Measurements from ENCODE around the gene PAX8.

PAX8 gene

GRCh38 chr2:113235347-113236226 is 43.1 kb downstream of the PAX8 start:
- DNase-seq = peak; percentile 84

GRCh38 chr2:113234721-113235346 is 43.9 kb downstream of the PAX8 start:
- no peak for DNase-seq

- no peak for DNase-seq
Observed at GRCh38 chr2:113233593-113234550, 44.8 kb downstream of the PAX8 start.

- no peak for DNase-seq
Observed at GRCh38 chr2:113232740-113233139, 46.0 kb downstream of the PAX8 start.

- no peak for DNase-seq
Observed at GRCh38 chr2:113232123-113232522, 46.6 kb downstream of the PAX8 start.

GRCh38 chr2:113231064-113231463 is 47.7 kb downstream of the PAX8 start:
- no peak for DNase-seq

DNA sequence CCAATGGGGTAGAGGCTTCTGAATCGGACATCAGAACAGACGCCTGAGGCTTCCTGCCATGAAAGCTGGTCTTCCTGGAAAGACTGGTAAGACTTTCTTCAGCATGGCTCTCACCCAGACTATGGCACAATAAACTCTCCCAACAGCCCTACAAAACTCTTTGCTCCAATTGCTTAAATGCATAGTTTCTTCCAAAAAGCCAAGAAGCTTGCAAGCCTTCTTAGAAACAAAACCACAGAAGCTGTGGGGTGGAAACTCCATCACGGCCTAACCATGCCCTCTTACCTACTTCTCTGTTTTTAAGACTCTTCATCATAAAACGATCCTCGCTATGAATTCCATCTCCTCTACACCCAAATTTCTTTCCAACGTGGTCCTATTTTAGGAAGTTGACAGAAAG is 48.2 kb downstream of the PAX8 start:
- DNase-seq = no peak

GRCh38 chr2:113229795-113230194 is 48.9 kb downstream of the PAX8 start:
- DNase-seq = no peak

DNA sequence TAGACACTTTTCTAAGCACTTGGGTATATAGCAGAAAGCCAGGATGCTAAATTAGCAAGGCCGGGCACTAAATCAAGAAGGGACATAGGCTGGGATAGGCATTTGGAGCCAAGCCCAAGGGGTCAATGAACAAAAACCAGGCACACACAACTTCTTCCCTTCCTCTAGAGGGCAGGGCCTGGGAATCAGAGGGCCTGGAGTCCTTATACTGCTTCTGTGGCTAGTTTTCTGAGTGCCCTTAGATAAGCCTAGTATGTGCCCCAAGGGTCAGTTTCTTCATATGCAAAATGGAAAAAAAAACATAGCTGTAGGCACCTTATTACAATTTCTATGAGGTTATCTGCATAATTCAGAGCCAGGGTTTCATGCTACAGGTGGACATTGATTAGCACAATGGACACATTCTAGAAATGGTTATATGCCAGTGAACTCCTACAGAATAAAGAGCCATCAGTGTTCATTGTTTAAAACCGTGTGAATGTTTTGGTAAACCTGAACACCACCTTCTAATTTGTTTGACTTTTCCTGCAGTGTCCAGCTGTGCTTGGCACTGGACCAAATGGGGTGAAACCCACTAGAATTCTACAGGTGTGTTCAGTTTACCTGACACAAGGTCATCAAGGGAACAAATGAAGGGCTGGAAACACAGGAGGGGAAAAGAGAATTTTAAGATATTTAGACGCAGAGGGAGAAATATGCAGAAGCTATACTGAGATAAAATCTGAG is 49.6 kb downstream of the PAX8 start:
- no peak for DNase-seq

DNA sequence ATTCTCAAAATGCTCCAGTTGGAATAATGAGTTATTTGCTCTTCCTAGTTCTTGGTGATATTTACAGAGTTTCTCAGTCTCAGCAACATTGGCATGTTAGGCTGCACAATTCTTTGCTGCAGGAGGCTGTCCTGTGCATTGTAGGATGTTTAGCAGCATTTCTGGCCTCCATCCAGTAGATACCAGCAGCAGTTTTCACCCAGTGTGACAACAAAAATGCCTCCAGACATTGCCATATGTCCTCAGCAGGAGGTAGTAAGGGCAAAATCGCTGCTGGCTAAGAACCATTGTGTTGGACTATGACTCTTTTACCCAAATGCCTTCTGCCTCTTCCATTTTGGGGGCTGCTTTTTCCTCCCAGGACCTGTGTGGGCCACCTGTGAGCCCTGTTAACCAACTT is 50.4 kb downstream of the PAX8 start:
- no peak for DNase-seq

DNA sequence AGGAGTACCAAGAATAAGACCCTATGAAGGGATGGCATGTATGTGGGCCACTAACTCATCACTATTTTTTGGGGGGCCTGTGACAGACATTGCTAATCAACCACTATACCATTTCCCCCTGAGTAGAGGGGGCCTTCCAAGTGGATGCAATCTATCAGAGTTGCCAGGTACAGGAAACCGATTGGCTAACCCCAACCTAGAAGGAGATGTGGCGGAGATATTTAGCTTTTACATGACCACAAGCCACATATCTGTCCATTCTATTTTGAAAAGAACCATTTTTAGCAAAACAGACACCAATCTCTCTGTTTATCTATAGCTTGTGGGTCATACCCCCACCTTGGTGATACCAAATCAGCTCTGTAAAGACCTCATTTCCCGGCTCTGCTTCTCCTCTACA is 51.0 kb downstream of the PAX8 start:
- DNase-seq = no peak

GRCh38 chr2:113227290-113227689 is 51.4 kb downstream of the PAX8 start:
- DNase-seq = no peak

DNA sequence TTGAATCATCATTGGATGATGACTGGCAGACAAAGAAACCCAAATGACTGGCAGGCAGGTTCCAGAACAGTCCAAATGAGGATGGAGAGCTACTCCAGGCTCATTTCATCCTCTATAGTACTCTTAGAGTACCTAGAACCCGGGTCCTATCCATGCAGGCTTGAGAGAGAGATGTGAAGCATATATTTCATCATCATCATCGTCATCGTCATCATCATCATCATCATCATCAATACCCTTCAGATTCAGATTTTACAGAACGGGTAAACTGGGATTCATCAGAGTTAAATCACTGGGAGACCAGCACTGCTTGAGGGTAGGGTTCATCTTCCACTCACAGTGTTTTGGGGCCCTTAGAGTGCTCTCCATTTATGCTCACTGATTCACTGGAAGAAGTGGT is 52.3 kb downstream of the PAX8 start:
- DNase-seq = no peak

- DNase-seq = no peak
Observed at GRCh38 chr2:113225263-113226259, 53.2 kb downstream of the PAX8 start.

DNA sequence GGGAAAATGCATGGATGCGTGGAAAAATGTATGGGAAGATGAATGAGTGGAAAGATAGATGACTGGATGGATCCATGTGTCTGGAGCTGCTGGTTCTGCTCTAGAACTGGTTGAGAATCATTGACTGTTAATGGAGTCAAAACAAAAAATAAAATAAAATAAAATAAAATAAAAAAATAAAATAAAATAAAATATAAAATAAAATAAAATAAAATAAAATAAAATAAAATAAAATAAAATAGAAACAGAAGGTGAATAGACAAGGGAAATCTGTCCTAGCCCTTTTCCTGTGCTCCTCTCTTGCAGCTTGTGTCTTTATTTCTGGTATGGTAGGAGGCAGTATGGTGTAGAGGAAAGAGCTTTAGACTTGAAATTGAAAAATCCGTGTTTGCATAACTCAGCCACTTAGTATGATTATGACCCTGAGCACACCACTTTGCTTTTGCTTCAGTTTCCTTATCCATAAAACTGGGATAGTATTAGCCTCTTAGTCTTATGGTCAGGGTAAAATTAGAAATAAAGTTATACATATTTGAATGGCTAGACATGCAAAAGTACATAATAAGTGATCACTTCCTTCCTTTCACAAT is 54.0 kb downstream of the PAX8 start:
- no peak for DNase-seq

GRCh38 chr2:113223813-113224212 is 54.9 kb downstream of the PAX8 start:
- no peak for DNase-seq

DNA sequence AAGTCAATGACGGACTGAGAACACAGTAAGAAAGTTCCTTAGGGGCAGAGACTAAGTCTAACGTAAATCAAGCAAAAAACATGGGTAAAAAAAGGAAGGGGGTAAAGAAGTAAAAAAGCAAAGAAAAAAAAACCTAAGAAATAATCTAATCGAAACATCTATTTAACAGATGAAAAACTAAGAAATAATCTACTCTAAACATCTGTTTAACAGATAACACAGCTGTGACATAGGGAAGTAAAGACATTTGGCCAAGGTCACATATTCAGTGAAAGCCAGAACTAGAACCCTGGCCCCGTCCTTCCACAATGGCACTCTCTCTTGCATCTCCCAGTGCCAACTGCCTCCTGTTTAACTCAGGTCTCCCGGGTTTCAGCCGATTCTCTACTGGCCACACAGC is 56.9 kb downstream of the PAX8 start:
- DNase-seq = no peak

DNA sequence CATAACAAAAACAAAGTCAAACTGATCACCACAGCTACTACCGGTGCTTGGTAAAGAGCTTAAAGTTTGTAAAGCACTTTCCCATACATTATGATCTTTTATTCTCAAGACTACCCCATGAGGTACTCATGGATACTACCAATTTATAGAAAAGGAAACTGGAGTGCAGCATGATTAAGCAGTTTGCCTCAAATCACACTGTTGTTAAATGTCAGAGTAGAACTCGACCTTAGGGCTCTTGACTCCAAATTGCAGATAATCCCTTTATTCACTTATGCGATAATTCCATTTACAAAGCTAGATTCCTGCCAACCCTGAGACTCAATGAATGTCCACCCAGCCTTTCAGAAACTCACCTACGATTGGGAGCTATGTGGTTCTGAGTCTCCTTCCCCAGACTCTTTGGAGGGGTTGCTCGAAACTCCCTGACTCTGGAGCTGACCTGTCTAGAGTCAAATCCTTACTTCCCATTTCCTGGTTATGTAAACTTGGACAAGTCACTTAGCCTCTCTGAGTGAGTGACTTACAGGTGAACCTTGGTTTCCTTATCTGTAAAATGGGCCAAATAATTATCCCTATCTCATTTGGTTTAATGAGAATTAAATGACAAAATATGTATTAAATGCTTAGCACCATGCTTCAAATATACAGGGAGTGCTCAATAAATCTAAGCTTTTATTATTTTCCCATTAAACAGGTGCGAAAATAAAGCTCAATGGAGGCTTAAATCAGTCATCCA is 57.6 kb downstream of the PAX8 start:
- DNase-seq = no peak

- DNase-seq = no peak
Observed at GRCh38 chr2:113219889-113220641, 58.7 kb downstream of the PAX8 start.

- no peak for DNase-seq
Observed at GRCh38 chr2:113219525-113219888, 59.2 kb downstream of the PAX8 start.

Data from activated CD8-positive, alpha-beta memory T cell treated with anti-CD3 and anti-CD28 coated beads for 24 hours (primary cell).